KOPT-K1 (cell line): ENCODE data around the gene PRR14.
A peak's percentile ranks its signal among the peaks of the same experiment; 100 is the strongest.
"Not testable (repeated sequence)": the region's sequence is repeated elsewhere in the genome, so short reads cannot be mapped to it uniquely, and the experiment has no call there.

Experiments
- H3K27ac ChIP-seq: fragments of 200-600 bp; sonication (generic); 2 replicates; pipeline ENCODE4 v1.5.1; 2016; ENCODE audit warnings: antibody characterized with exemption, mild to moderate bottlenecking, low read depth, low read length; ENCODE audit not compliant: poor library complexity, severe bottlenecking
- H3K36me3 ChIP-seq: fragments of 200-600 bp; sonication (generic); 2 replicates; pipeline ENCODE4 v1.5.1; 2017; ENCODE audit warnings: antibody characterized with exemption, mild to moderate bottlenecking, low read length, moderate library complexity; ENCODE audit not compliant: insufficient read depth
- H3K9me3 ChIP-seq: fragments of 200-600 bp; sonication (generic); 2 replicates; pipeline ENCODE4 v1.5.1; 2017; ENCODE audit warnings: antibody characterized with exemption, low read length, mild to moderate bottlenecking; ENCODE audit not compliant: insufficient read depth, poor library complexity, severe bottlenecking

PRR14 gene

DNA sequence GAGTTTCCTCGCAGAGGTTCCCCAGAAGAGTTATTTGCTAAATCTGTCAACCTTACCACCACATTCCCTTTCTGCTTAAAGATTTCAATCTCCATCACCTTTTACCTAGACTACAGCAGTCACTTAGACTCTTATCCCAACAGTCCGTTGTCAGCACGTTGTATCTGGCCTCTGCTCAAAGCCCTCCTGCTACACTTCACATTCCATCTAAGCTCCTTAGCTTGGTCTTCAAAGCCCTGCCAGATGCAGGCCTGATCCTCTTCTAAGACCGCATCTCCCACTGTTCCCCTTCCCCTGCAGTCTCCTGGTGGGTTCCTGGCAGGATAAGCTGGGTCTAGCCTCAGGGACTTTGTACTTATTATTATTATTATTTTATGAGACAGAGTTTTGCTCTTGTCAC lies 37.9 kb downstream of the PRR14 start:
- Histone ChIP-seq H3K36me3 (no peaks in the 10 kb centered on the region), H3K27ac (no peak overlapping the region), H3K9me3 (no peaks in the 10 kb centered on the region)

DNA sequence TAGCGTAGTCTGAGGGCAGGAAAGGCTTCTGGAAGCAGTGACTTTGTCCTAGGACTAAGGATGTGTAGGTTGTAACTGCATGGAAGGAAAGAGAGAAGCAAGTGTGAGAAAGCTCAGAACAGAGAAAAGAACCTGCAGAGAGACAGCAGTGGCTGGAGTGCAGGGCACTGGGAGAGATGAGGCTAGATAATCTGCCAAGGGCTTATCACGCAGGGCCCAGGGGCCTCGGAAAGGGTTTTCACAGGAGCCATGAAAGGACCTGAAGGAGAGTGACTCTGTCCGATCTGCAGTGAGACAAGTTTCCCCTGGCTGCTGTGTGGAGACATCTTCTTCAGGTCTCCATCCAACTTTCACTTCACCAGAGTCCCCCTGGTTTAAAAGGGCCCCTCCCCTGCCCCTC lies 41.1 kb downstream of the PRR14 start:
- Histone ChIP-seq H3K36me3 (no peaks in the 10 kb centered on the region), H3K27ac (no peak overlapping the region), H3K9me3 (no peaks in the 10 kb centered on the region)

DNA sequence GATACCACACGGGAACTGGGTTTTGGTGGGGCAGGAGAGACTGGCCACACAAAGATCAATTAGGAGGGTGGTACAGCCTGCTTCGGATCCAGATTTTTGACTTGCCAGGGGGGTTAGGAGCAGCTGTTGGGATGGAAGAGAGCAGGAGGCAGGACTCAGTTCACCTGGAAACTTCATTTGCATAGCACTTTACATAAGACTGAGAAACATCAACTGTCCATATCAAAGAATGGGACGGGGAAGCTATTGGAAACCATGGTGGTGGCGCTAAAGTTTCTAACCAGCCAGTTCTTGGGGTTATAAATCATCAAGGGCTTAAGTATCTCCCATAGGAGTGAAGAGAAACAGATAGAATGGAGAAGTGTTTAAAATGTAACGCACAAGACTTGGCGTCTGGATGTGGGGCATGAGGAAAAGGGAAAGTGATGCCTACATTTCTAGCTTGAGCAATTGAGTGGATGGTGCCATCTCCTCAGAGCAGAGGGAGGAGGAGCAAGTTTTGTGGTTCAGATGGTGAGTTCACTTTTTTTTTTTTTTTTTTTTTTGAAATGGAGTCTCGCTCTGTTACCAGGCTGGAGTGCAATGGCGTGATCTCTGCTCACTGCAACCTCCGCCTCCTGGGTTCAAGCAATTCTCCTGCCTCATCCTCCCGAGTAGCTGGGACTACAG lies 41.8 kb downstream of the PRR14 start:
- no peak overlapping the region for H3K27ac ChIP-seq
- no peaks in the 10 kb centered on the region for H3K36me3 ChIP-seq
- H3K9me3 ChIP-seq, result no peaks in the 10 kb centered on the region

DNA sequence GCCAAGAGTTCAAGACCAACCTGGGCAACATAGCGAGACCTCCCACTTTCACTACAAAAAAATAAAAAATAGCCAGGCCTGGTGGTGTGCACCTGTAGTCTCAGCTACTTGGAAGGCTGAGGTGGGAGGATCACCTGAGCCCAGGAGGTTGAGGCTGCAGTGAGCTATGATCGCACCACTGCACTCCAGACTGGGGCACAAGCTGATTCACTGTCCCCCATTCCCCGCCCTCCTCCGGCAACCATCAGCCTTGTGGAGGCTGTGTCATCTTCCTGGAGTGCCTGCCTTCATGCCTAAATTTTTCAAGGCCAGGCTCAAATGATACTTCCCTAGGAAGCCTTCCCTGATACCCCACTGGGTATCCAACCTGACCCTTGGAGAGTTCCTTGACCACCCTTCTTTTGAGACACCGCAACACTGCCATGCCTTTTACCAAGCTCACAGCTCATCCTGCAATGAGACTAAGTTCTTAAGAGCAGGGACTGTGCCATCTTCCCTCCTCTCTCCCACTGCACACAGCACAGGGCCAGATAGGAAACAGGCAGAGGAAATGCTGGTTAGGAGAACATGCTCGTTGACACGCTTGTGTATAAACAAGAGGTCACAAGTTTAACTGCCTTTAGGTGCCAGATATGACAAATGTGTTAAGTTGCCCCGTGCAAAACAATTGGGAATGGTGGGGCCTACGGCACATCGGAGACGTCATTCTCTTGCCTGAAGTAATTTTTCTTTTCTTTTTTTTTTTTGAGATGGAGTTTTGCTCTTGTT lies 44.4 kb downstream of the PRR14 start:
- no peak overlapping the region for H3K27ac ChIP-seq
- H3K9me3 ChIP-seq, result no peaks in the 10 kb centered on the region
- peaks cover 5% of the 10 kb centered on the region for H3K36me3 ChIP-seq

DNA sequence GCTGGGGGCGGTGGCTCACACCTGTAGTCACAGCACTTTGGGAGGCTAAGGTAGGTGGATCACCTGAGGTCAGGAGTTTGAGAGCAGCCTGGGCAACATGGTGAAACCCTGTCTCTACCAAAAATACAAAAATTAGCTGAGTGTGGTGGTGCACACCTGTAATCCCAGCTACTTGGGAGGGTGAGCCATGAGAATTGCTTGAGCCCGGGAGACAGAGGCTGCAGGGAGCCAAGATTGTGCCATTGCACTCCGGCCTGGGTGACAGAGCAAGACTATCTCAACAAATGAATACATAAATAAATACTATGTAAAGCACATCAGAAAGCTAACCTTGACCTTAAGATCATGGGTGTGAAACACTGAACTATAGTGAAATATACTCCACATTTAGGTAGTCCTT lies 45.9 kb downstream of the PRR14 start:
- not testable (repeated sequence) for H3K9me3 ChIP-seq, H3K27ac ChIP-seq
- peaks cover 21% of the 10 kb centered on the region for H3K36me3 ChIP-seq

DNA sequence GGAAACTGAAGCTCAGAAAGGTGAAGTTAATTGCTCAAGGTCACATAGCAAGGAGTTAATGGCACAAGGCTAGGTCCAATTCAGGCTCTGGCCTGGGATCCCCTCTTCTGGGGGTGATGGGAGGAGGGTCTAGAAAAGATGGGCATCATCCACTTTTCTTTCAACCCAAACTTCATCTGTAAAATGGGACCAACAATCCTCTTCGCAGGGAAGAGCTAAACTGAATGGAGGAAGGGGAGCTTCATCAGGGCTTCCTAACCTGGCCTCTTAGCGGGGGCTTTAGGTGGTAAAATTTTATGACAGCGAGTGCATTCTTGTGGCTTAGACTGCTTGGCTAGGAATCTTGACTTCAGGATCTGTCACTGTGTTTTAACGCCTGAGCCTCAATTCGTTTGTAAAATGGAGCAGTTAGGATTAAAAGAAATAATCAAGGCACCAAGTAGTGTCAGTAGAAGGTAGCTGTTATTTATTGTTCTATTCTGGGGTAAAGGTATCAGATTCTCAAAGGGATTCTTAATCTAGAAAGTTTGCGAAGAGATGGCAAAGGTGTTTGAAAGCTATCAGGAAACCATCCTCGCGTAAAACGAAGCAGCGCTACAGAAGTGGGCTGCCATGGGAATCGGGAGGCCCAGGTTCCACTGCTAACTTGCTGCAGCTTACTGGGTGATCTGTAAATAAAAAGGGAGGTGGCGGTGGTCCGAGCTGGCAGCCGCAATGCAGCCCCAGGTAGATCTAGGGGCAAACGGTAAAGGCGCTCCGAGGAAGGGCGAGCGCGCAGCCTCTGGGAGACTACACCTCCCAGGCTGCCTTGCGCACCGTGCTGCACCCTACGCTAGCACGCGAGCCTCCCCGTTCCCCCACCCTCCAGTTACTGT lies 46.7 kb downstream of the PRR14 start:
- H3K9me3 ChIP-seq, result no peaks in the 10 kb centered on the region
- peaks cover 28% of the 10 kb centered on the region for H3K36me3 ChIP-seq
- peak overlapping the region; percentile 98 for H3K27ac ChIP-seq

DNA sequence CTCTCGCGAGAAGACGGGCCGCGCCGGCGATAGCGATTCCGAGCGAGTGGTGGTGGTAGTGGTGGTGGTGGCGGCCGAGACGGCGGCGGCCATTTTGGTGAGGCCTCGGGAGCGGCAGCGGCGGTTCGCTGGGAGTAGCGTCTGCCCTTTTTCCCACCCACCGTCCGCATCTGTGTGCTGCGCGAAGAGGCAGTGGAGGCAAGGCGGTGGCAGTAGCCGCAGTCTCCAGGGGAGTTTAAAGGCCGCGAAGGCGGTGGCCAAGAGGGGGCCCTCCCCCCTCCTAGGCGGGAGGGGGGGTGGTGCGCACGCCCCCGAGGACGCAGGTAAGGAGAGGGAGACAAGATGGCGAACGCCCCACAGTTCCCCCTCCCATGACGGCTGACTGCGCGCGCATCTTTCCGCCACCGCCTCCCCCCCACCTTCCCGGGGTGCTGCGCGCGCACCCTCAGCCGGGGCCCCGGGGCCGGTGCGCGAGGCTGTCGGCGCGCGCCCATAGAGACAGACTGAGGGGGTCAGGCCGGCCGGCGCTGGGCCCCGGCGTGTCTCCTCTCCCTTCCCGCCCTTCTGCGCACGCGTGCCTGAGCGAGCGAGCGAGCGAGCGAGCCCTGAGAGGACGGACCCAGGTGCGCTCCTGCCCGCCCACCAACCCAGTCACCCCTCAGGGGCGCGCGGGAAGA lies 47.5 kb downstream of the PRR14 start:
- Histone ChIP-seq H3K27ac (peak overlapping the region; percentile 98), H3K36me3 (peaks cover 36% of the 10 kb centered on the region), H3K9me3 (no peaks in the 10 kb centered on the region)

DNA sequence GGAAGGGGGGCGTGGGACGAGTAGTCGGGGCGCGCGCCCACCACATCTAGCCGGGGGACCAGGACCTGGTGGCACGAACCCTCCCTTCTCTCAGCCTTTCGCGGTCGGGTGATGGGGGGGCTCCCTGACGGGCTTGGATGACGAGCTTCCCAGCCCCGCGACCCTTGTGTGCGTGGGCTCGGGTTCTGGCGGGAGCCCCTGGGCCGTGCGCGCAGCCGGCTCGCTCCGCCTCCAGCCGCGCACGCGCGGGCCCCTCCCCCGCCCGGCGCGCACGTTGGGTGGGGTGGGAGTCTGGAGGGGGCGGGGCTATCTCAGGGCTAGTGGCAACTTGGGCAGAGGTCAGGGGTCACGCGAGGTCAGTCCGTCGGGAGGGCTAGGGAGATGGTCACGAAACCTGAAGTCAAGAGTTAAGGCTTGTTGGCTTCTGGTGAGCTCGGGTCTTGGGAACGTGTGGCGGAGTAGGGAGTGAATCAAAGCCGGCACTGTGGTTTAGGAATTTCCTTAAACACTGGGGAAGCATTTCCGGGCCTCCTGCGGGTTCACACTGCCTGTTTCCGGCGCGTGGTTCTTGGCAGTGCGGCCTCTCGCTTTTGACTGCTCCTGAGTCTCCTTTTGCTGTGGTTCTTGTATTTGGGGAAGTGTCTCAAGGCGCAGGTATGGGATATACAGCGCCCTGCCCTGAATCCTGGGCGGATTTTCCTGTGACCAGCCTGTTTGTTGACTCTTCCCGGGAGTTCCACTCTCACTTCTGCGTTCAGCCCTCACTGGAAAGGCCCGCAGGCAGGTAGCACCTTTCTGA lies 48.3 kb downstream of the PRR14 start, which contains the start of gene SRCAP:
Gene SRCAP, plus strand, starts transcription at position 356 of the 799 bp plus-strand sequence. CDS start 1,654 bp downstream, outside the sequence.
- Histone ChIP-seq H3K36me3 (peaks cover 43% of the 10 kb centered on the region), H3K27ac (peak within 1 kb of the TSS; percentile 98), H3K9me3 (no peaks in the 10 kb centered on the region)

DNA sequence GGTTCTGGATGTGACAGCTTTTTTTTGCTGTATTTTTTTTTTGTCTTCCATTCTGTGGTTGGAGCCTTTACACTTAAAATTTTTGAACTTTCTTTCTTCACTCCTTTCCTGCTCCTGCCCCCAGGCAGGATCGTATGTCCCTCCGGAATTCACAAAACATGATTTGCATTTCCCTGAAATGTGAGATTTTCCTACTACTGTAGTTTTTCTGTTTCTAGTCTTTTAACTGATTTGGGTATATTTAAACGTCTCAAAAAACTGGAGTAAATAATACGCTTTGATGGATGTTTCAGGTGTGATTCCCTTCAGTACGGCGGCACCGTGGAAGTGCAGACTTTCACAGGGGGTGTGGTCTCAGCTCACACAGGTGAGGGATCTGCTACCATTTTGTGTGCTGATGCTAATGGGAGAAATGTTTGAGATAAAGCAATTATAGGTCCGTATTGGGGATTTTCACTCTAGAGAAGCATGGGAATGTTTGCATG lies 48.9 kb downstream of the PRR14 start:
- H3K36me3 ChIP-seq, result peaks cover 50% of the 10 kb centered on the region
- peak overlapping the region; percentile 98 for H3K27ac ChIP-seq
- H3K9me3 ChIP-seq, result no peaks in the 10 kb centered on the region

DNA sequence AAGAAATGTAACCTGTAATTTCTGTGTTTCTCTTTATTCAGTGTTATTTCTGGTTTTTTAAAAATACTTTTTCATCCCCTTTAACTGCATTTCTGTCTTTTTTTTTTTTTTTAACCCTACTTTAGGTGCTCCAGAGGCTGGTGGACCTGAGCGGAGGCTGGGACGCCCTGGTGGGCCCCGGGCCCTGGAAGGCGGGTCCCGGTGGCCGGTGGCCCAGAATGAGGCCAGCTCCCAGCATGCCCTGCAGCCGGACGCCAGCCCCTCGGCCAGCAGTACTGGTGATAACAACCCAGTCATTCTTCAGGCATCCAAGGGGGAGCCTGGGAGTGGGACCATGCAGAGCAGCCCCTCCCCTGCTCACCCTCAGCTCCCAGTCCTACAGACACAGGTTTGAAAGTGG lies 49.7 kb downstream of the PRR14 start:
- peaks cover 58% of the 10 kb centered on the region for H3K36me3 ChIP-seq
- H3K27ac ChIP-seq, result no peak overlapping the region
- no peaks in the 10 kb centered on the region for H3K9me3 ChIP-seq

DNA sequence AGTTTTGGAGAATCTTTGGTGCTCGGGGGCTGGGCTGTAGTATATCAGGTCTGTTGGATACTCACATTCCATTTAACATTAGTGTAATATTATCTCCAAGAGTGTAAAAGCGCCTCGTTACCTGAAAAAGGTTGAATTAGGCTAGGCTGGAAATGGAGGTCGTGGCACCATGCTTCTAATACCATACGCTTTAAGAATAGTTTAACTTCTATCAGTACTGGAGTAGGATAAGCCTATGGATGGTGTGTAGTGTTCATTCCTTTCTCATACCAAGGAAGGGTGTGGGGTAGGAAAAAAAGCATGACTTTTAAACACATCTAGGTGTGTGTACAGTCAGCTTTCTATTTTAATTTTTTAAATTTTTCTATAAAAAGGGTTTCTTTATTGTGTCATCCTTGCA lies 50.2 kb downstream of the PRR14 start:
- Histone ChIP-seq H3K9me3 (no peaks in the 10 kb centered on the region), H3K36me3 (peaks cover 63% of the 10 kb centered on the region), H3K27ac (no peak overlapping the region)

DNA sequence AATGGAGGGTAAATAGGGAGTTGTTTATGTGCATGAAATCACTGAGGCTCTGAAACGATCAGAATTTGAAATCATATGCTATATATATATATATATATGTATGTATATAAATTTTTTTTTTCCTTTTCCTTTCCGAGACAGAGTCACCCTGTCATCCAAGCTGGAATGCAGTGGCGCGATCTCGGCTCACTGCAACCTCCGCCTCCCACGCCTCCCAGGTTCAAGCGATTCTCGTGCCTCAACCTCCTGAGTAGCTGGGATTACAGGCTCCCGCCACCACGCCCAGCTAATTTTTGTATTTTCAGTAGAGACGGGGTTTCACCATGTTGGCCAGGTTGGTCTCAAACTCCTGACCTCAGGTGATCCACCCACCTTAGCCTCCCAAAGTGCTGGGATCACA lies 52.3 kb downstream of the PRR14 start:
- H3K9me3 ChIP-seq, H3K27ac ChIP-seq: not testable (repeated sequence)
- peaks cover 84% of the 10 kb centered on the region for H3K36me3 ChIP-seq

DNA sequence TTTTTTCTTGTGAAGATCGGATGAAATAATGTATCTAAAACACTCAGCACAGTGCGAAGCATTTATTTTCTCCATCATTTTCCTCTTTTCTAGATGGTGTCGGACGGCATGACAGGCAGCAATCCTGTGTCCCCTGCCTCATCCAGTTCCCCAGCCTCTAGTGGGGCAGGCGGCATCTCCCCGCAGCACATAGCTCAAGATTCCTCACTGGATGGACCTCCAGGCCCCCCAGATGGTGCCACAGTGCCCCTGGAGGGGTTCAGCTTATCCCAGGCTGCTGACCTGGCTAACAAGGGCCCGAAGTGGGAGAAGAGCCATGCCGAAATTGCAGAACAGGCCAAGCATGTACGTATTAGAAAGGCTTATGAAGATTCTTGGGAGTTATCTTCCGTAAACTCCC lies 53.2 kb downstream of the PRR14 start:
- H3K9me3 ChIP-seq, result no peaks in the 10 kb centered on the region
- H3K36me3 ChIP-seq, result peaks cover 93% of the 10 kb centered on the region
- no peak overlapping the region for H3K27ac ChIP-seq
